IPS-18a (cell line): Measurements from ENCODE around the gene THRB.

Source experiments
- H3K27ac ChIP-seq: one replicate; pipeline ENCODE4 v1.5.1; 2013; ENCODE audit warnings: low read length
- H3K27me3 ChIP-seq: one replicate; pipeline ENCODE4 v1.6.1; 2013; ENCODE audit warnings: mild to moderate bottlenecking, low read length; ENCODE audit not compliant: control insufficient read depth, insufficient read depth
- H3K36me3 ChIP-seq: one replicate; pipeline ENCODE4 v1.6.1; 2013; ENCODE audit warnings: low read depth, low read length; ENCODE audit not compliant: control insufficient read depth
- H3K4me1 ChIP-seq: one replicate; pipeline ENCODE4 v1.6.1; 2013; ENCODE audit warnings: low read depth, low read length; ENCODE audit not compliant: control insufficient read depth
- H3K4me3 ChIP-seq: one replicate; pipeline ENCODE4 v1.5.1; 2013; ENCODE audit warnings: low read length
- H3K9ac ChIP-seq: one replicate; pipeline ENCODE4 v1.6.1; 2013; ENCODE audit warnings: mild to moderate bottlenecking, low read length, moderate library complexity
- H3K9me3 ChIP-seq: one replicate; pipeline ENCODE4 v1.6.1; 2013; ENCODE audit warnings: low read depth, low read length; ENCODE audit not compliant: control insufficient read depth

THRB gene

DNA sequence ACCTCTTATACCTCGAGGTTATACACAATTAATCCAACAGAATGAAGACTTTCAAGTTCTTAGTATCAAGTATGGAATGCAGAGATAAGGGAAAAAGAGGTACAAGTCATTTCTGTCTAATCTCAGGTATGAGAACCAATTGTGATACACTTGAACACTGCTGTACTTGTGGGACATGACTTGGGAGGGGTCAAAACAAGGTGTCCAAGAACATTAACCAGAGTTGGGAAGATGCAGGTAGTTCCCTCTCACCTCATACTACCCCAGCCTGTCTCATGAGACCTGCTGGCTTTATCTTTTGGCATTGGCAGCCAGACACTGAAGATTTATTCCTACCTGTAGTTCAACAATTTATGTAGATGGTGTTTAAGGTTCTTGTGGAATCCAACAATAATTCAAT lies 339.9 kb downstream of the THRB start:
- no peaks in the 10 kb centered on the region for H3K27me3 ChIP-seq
- H3K4me3 ChIP-seq, result no peak overlapping the region
- no peaks in the 10 kb centered on the region for H3K36me3 ChIP-seq
- no peaks in the 10 kb centered on the region for H3K4me1 ChIP-seq
- H3K27ac ChIP-seq, result no peak overlapping the region
- H3K9me3 ChIP-seq, result no peaks in the 10 kb centered on the region
- H3K9ac ChIP-seq, result no peak overlapping the region

GRCh38 chr3:24154013-24154695 lies 340.5 kb downstream of the THRB start:
- H3K27ac ChIP-seq, result no peak overlapping the region
- H3K27me3 ChIP-seq, result no peaks in the 10 kb centered on the region
- H3K36me3 ChIP-seq, result no peaks in the 10 kb centered on the region
- H3K9ac ChIP-seq, result no peak overlapping the region
- no peaks in the 10 kb centered on the region for H3K9me3 ChIP-seq
- H3K4me1 ChIP-seq, result no peaks in the 10 kb centered on the region
- H3K4me3 ChIP-seq, result no peak overlapping the region

- Histone ChIP-seq H3K36me3 (no peaks in the 10 kb centered on the region), H3K4me1 (no peaks in the 10 kb centered on the region), H3K9ac (no peak overlapping the region), H3K9me3 (no peaks in the 10 kb centered on the region), H3K27me3 (no peaks in the 10 kb centered on the region), H3K4me3 (no peak overlapping the region), H3K27ac (no peak overlapping the region)
Measured at GRCh38 chr3:24151594-24151993, 343.1 kb downstream of the THRB start.

GRCh38 chr3:24149032-24149431 lies 345.6 kb downstream of the THRB start:
- no peaks in the 10 kb centered on the region for H3K9me3 ChIP-seq
- no peak overlapping the region for H3K9ac ChIP-seq
- H3K36me3 ChIP-seq, result no peaks in the 10 kb centered on the region
- no peak overlapping the region for H3K27ac ChIP-seq
- H3K27me3 ChIP-seq, result no peaks in the 10 kb centered on the region
- no peak overlapping the region for H3K4me3 ChIP-seq
- H3K4me1 ChIP-seq, result no peaks in the 10 kb centered on the region

- Histone ChIP-seq H3K36me3 (no peaks in the 10 kb centered on the region), H3K9ac (no peak overlapping the region), H3K27ac (no peak overlapping the region), H3K4me1 (no peaks in the 10 kb centered on the region), H3K4me3 (no peak overlapping the region), H3K27me3 (no peaks in the 10 kb centered on the region), H3K9me3 (no peaks in the 10 kb centered on the region)
Measured at GRCh38 chr3:24145981-24146822, 348.4 kb downstream of the THRB start.

DNA sequence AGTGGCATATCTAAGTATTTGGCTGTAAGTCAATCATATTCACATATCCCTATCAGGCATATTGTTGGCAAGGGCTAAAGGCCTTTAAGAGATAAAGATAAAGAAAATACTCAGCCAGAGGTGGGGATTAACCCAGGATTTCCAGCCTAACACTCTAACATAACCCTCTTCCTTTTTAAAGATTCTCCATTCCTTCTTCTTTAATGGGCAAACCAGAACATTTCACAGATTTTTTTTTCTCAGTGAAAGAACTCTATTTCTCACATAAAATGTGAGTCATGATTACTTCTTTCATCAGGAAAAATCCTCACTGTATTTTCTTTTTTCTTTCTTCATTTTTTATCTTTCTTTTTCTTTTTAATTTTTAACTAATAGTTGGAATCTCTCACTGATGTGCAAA lies 349.2 kb downstream of the THRB start:
- Histone ChIP-seq H3K9me3 (no peaks in the 10 kb centered on the region), H3K4me1 (no peaks in the 10 kb centered on the region), H3K9ac (no peak overlapping the region), H3K36me3 (no peaks in the 10 kb centered on the region), H3K27ac (no peak overlapping the region), H3K27me3 (no peaks in the 10 kb centered on the region), H3K4me3 (no peak overlapping the region)

DNA sequence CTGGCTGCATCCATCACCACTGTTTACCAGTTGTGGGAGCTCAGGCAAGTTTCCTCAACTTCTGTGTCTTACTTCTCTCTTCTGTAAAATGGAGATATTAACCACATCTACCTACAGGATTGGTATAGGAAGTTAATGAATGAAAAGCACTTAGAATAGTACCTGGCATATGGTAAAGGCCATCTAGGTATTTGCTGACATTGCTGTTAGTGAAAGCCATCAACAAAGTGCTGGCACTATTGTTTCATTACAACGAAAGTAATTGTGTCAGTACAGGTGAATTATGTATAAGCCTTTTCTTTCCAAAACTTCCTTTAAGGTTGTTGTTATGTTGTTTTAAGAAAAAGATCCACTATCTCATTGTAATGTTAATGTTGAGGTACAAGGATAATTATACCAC lies 352.5 kb downstream of the THRB start:
- no peaks in the 10 kb centered on the region for H3K4me1 ChIP-seq
- H3K9ac ChIP-seq, result no peak overlapping the region
- H3K4me3 ChIP-seq, result no peak overlapping the region
- no peaks in the 10 kb centered on the region for H3K36me3 ChIP-seq
- H3K27me3 ChIP-seq, result no peaks in the 10 kb centered on the region
- H3K27ac ChIP-seq, result no peak overlapping the region
- H3K9me3 ChIP-seq, result no peaks in the 10 kb centered on the region

DNA sequence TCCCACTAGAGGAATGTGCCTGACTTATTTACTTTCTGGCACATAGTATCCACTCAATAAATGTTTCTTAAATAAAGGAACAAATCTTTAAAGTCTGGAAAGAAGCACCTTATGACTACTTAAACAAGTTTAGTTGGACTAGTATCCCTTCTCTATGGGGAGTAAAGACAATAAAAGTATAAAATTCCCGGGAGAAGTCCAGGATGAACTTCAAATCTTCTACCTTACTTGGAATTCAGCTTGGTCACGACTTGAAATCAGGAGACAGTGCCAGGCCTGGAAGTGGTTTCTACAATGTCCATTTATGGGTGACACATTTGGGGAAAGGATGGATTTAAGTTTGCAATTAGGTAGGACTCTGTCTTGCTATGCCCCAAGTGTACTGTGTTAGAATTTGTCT lies 353.1 kb downstream of the THRB start:
- no peaks in the 10 kb centered on the region for H3K36me3 ChIP-seq
- H3K9ac ChIP-seq, result no peak overlapping the region
- no peaks in the 10 kb centered on the region for H3K4me1 ChIP-seq
- no peak overlapping the region for H3K27ac ChIP-seq
- no peaks in the 10 kb centered on the region for H3K9me3 ChIP-seq
- no peaks in the 10 kb centered on the region for H3K27me3 ChIP-seq
- no peak overlapping the region for H3K4me3 ChIP-seq

DNA sequence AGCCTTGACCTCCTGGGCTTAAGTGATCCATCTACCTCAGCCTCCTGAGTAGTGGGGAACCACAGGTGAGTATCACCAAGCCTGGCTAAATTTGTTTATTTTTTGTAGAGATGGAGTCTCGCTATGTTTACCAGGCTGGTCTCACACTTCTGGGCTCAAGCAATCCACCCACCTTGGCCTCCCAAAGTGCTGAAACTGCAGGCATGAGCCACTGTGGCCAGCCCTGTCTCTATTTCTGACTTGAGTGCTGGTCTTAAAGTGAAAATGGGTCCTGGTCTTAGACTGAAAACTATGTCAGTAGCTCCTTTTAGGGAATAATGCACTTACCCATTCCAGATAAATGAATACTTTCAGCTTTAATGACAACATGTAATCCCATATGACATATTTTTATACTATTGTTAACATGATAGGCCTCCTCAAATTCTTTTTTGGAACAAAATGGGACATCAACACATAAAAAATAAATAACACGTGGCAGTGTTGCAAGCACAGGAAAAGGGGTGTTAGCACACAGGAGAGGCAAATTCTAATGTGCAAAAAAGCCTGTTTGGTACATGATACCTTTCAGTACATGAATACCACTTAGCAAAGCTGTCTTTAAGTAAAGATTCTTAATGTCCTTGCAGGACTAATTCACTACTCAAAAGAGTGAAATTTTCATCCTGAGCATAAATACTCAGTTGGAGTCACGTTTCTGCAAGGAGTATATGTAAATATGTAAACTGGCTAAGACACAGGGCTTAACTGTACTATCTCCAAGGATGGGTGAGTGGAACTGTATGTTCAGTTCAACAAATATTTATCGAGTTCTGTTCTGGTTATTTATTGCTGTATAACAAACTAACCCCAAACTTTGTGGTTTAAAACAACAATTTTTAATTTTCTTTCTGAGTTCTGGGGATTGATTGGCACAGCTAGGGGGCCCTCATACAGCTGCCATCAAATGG lies 354.9 kb downstream of the THRB start:
- Histone ChIP-seq H3K4me1 (no peaks in the 10 kb centered on the region), H3K9me3 (no peaks in the 10 kb centered on the region), H3K9ac (no peak overlapping the region), H3K27me3 (no peaks in the 10 kb centered on the region), H3K36me3 (no peaks in the 10 kb centered on the region), H3K27ac (no peak overlapping the region), H3K4me3 (no peak overlapping the region)

DNA sequence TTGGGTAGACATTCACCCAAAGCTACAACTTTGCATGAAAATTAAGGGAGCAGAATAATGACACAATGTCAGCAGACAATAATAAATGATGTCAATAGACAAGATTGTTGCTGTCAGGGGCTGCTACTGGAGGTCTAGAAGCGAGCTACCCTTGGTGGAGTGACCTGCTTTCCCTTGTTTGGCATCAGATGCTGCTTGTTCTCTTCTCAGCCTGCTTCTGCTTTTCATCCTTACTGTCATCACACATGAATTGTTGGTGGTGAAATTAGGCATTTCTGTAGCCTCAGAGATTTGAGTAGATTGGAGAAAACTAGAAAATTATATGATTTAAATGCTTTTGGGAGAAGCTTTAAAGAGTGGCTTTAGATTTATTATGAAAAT lies 355.8 kb downstream of the THRB start:
- no peak overlapping the region for H3K9ac ChIP-seq
- H3K4me1 ChIP-seq, result no peaks in the 10 kb centered on the region
- no peaks in the 10 kb centered on the region for H3K9me3 ChIP-seq
- H3K4me3 ChIP-seq, result no peak overlapping the region
- H3K36me3 ChIP-seq, result no peaks in the 10 kb centered on the region
- H3K27me3 ChIP-seq, result no peaks in the 10 kb centered on the region
- no peak overlapping the region for H3K27ac ChIP-seq
